ENCODE measurements around the gene HDAC3. TPM values are rescaled to one million over a fixed set of nuclear protein-coding genes. Genes with fewer than 3 reads are reported as not detected.

Gene HDAC3
- total RNA-seq, 2 donors from 2014 or later = 80.0 to 128 TPM

- ATAC-seq = no peak
- H3K27ac Mint-ChIP-seq = peak overlapping the region; percentile 45 to 49
- H3K4me1 Mint-ChIP-seq (ENCODE audit: low read depth in 2 of 2) = peaks cover 47 to 58% of the 10 kb centered on the region in 2 donors
- peak overlapping the region; percentile 35 for H3K4me3 Mint-ChIP-seq
- H3K36me3 Mint-ChIP-seq = no peaks in the 10 kb centered on the region
- no peaks in the 10 kb centered on the region for H3K27me3 Mint-ChIP-seq
- no peaks in the 10 kb centered on the region for H3K9me3 Mint-ChIP-seq
- DNase-seq (ENCODE audit: low spot score) = no peak
These were observed 39.3 kb downstream of the HDAC3 start for GRCh38 chr5:141597394-141597793.

- peaks cover 52 to 61% of the 10 kb centered on the region in 2 donors for H3K4me1 Mint-ChIP-seq (ENCODE audit: low read depth in 2 of 2)
- H3K27me3 Mint-ChIP-seq = no peaks in the 10 kb centered on the region
- no peak for ATAC-seq
- H3K4me3 Mint-ChIP-seq = peak overlapping the region; percentile 1
- peak overlapping the region; percentile 45 to 49 for H3K27ac Mint-ChIP-seq
- DNase-seq (ENCODE audit: low spot score) = no peak
- H3K9me3 Mint-ChIP-seq = no peaks in the 10 kb centered on the region
- H3K36me3 Mint-ChIP-seq = no peaks in the 10 kb centered on the region
These were observed 39.8 kb downstream of the HDAC3 start for GRCh38 chr5:141596867-141597266.

GRCh38 chr5:141590127-141590526 lies 46.5 kb downstream of the HDAC3 start:
- no peak for ATAC-seq
- no peaks in the 10 kb centered on the region for H3K27me3 Mint-ChIP-seq
- H3K27ac Mint-ChIP-seq = no peak overlapping the region
- peaks cover 7% of the 10 kb centered on the region for H3K36me3 Mint-ChIP-seq
- no peak for DNase-seq (ENCODE audit: low spot score)
- H3K4me1 Mint-ChIP-seq (ENCODE audit: low read depth in 2 of 2) = peaks cover 40 to 52% of the 10 kb centered on the region in 2 donors
- H3K9me3 Mint-ChIP-seq = no peaks in the 10 kb centered on the region
- H3K4me3 Mint-ChIP-seq = no peak overlapping the region

- no peak overlapping the region for H3K27ac Mint-ChIP-seq
- no peaks in the 10 kb centered on the region for H3K9me3 Mint-ChIP-seq
- H3K4me3 Mint-ChIP-seq = no peak overlapping the region
- no peak for ATAC-seq
- H3K4me1 Mint-ChIP-seq (ENCODE audit: low read depth in 2 of 2) = peaks cover 31 to 35% of the 10 kb centered on the region in 2 donors
- no peaks in the 10 kb centered on the region for H3K27me3 Mint-ChIP-seq
- peaks cover 21% of the 10 kb centered on the region for H3K36me3 Mint-ChIP-seq
- DNase-seq (ENCODE audit: low spot score) = no peak
These were observed 50.4 kb downstream of the HDAC3 start for GRCh38 chr5:141586246-141586645.

- no peak for DNase-seq (ENCODE audit: low spot score)
- H3K9me3 Mint-ChIP-seq = no peaks in the 10 kb centered on the region
- H3K27me3 Mint-ChIP-seq = no peaks in the 10 kb centered on the region
- no peak overlapping the region for H3K27ac Mint-ChIP-seq
- H3K4me3 Mint-ChIP-seq = no peak overlapping the region
- no peak for ATAC-seq
- peaks cover 27% of the 10 kb centered on the region for H3K36me3 Mint-ChIP-seq
- peaks cover 24 to 28% of the 10 kb centered on the region in 2 donors for H3K4me1 Mint-ChIP-seq (ENCODE audit: low read depth in 2 of 2)
These were observed 51.1 kb downstream of the HDAC3 start for GRCh38 chr5:141585594-141585993.

GRCh38 chr5:141574122-141574510 lies 62.5 kb downstream of the HDAC3 start:
- DNase-seq (ENCODE audit: low spot score) = no peak
- Mint-ChIP-seq H3K27ac (no peak overlapping the region), H3K36me3 (peaks cover 43% of the 10 kb centered on the region), H3K27me3 (no peaks in the 10 kb centered on the region), H3K9me3 (no peaks in the 10 kb centered on the region), H3K4me1 (ENCODE audit: low read depth in 2 of 2) (peaks cover 0 to 5% of the 10 kb centered on the region in 2 donors), H3K4me3 (no peak overlapping the region)
- no peak for ATAC-seq

- Mint-ChIP-seq H3K4me1 (ENCODE audit: low read depth in 2 of 2) (peaks cover 0 to 5% of the 10 kb centered on the region in 2 donors), H3K4me3 (no peak overlapping the region), H3K36me3 (peaks cover 38% of the 10 kb centered on the region), H3K27me3 (no peaks in the 10 kb centered on the region), H3K9me3 (no peaks in the 10 kb centered on the region), H3K27ac (no peak overlapping the region)
- no peak for DNase-seq (ENCODE audit: low spot score)
- no peak for ATAC-seq
These were observed 63.0 kb downstream of the HDAC3 start for GRCh38 chr5:141573489-141574121.

Other genes starting within 250 kb of the HDAC3 start
- under 1 TPM; 0.29 to 0.39 TPM for gene PCDHGB4, start 249.2 kb downstream of the HDAC3 start, total RNA-seq
- gene PCDHGA8, start 244.2 kb downstream of the HDAC3 start, total RNA-seq = under 1 TPM; 0.19 to 0.20 TPM
- 1 to 10 TPM; 1.7 to 2.8 TPM for gene PCDHGB5, start 238.9 kb downstream of the HDAC3 start, total RNA-seq
- gene PCDHGA9, start 234.1 kb downstream of the HDAC3 start, total RNA-seq = under 1 TPM; 0.71 to 0.92 TPM
- 1 to 10 TPM in 1 of 2 donors, under 1 TPM in 1; 0.89 to 1.1 TPM for gene PCDHGB6, start 228.8 kb downstream of the HDAC3 start, total RNA-seq
- gene PCDHGA10, start 223.9 kb downstream of the HDAC3 start, total RNA-seq = 1 to 10 TPM in 1 of 2 donors, under 1 TPM in 1; 0.67 to 1.2 TPM
- under 1 TPM; 0.33 to 0.95 TPM for gene PCDHGB7, start 219.2 kb downstream of the HDAC3 start, total RNA-seq
- under 1 TPM; 0.33 to 0.55 TPM for gene PCDHGA11, start 215.8 kb downstream of the HDAC3 start, total RNA-seq
- gene PCDHGA12, start 206.3 kb downstream of the HDAC3 start, total RNA-seq = 1 to 10 TPM in 1 of 2 donors, under 1 TPM in 1; 0.69 to 1.4 TPM
- 1 to 10 TPM in 1 of 2 donors, under 1 TPM in 1; 0.33 to 1.8 TPM for gene PCDHGC3, start 160.9 kb downstream of the HDAC3 start, total RNA-seq
- gene PCDHGC4, start 151.8 kb downstream of the HDAC3 start, total RNA-seq = under 1 TPM in 1 of 2 donors, not detected in 1; 0.26 TPM
- gene PCDHGC5, start 147.8 kb downstream of the HDAC3 start, total RNA-seq = under 1 TPM in 1 of 2 donors, not detected in 1; 0.17 TPM
- gene DIAPH1, start 17.8 kb downstream of the HDAC3 start, total RNA-seq = 100 to 1,000 TPM; 280 to 289 TPM
- gene RELL2, start 148 bp upstream of the HDAC3 start, total RNA-seq = 10 to 100 TPM in 1 of 2 donors, 1 to 10 TPM in 1; 8.1 to 39.3 TPM
- gene FCHSD1, start 14.6 kb upstream of the HDAC3 start, total RNA-seq = 10 to 100 TPM; 35.6 to 56.4 TPM
- 10 to 100 TPM; 17.5 to 22.6 TPM for gene ARAP3, start 45.4 kb upstream of the HDAC3 start, total RNA-seq
- 1 to 10 TPM; 1.8 to 5.9 TPM for gene PCDH1, start 241.6 kb upstream of the HDAC3 start, total RNA-seq